Subcutaneous abdominal adipose tissue (tissue), 5 donors: ENCODE results near the gene ARL3.

Experiments
- H3K27ac ChIP-seq: one replicate; pipeline ENCODE4 v1.7.0; 2013; ENCODE audit warnings: low read depth, mild to moderate bottlenecking, inconsistent platforms, low read length, moderate library complexity
- H3K27me3 ChIP-seq, 5 donors: one replicate each; pipeline ENCODE4 v1.7.0; 2013; ENCODE audit warnings: low read length in 5 of 5, inconsistent platforms in 1 of 5; ENCODE audit not compliant: control insufficient read depth in 5 of 5, insufficient read depth in 4 of 5
- H3K36me3 ChIP-seq, 5 donors: one replicate each; pipeline ENCODE4 v1.7.0; 2013; ENCODE audit warnings: low read length in 5 of 5; ENCODE audit not compliant: control insufficient read depth in 5 of 5, insufficient read depth in 5 of 5
- H3K4me1 ChIP-seq, 5 donors: one replicate each; pipeline ENCODE4 v1.7.0; 2013; ENCODE audit warnings: low read length in 5 of 5, mild to moderate bottlenecking in 3 of 5, moderate library complexity in 1 of 5; ENCODE audit not compliant: control insufficient read depth in 5 of 5, insufficient read depth in 5 of 5
- H3K4me3 ChIP-seq, 5 donors: one replicate each; pipeline ENCODE4 v1.7.0; 2013; ENCODE audit warnings: low read length in 5 of 5, low read depth in 1 of 5
- H3K9ac ChIP-seq, 5 donors: one replicate each; pipeline ENCODE4 v1.7.0; 2013; ENCODE audit warnings: low read length in 5 of 5, mild to moderate bottlenecking in 4 of 5, moderate library complexity in 3 of 5
- H3K9me3 ChIP-seq, 5 donors: one replicate each; pipeline ENCODE4 v1.7.0; 2013; ENCODE audit warnings: low read length in 5 of 5; ENCODE audit not compliant: control insufficient read depth in 5 of 5
- donor health status: healthy.
- donor health status: healthy.
- donor health status: healthy.
- donor health status: healthy.
- donor health status: healthy.

The ARL3 gene

GRCh38 chr10:102624751-102625645 lies 89.2 kb downstream of the ARL3 start:
- no peak overlapping the region for H3K4me3 ChIP-seq
- no peaks in the 10 kb centered on the region for H3K27me3 ChIP-seq
- H3K27ac ChIP-seq = peak overlapping the region; percentile 55
- H3K9me3 ChIP-seq = no peaks in the 10 kb centered on the region
- peak overlapping the region in 1 of 5 donors; percentile 27 for H3K9ac ChIP-seq
- peaks cover 0 to 15% (median 0%) of the 10 kb centered on the region in 5 donors for H3K36me3 ChIP-seq
- peaks cover 23 to 83% (median 63%) of the 10 kb centered on the region in 5 donors for H3K4me1 ChIP-seq

DNA sequence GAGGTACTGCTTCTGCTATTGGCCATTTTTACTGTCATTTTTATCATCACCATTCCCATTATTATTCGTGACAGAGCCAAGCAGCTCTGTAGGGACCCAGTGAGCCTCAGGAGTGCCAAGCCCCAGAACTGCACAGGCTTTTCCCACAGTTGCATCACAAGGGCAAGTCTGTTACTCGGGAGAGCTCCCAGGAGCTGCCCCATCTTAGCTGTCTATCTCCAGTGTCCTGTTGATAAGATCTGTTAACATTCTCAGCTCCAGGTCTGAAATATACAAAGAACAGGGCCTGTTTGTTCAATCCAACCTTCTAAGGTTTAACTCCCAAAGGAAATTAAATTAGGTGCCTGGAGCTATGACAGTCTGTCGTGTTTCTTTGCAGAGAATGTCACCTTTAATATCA lies 90.1 kb downstream of the ARL3 start:
- Histone ChIP-seq H3K27ac (no peak overlapping the region), H3K9ac (no peak overlapping the region), H3K9me3 (no peaks in the 10 kb centered on the region), H3K4me1 (peaks cover 26 to 84% (median 63%) of the 10 kb centered on the region in 5 donors), H3K36me3 (peaks cover 0 to 13% (median 0%) of the 10 kb centered on the region in 5 donors), H3K27me3 (no peaks in the 10 kb centered on the region), H3K4me3 (no peak overlapping the region)
